KMS-11 (cell line): ENCODE results near the gene MYADML2.

Experiments used
- H2AFZ ChIP-seq: fragments of 200-600 bp; sonication (generic); 2 replicates; pipeline ENCODE4 v1.6.1; 2016; ENCODE audit warnings: antibody characterized with exemption, mixed run types, low read depth
- H3K27ac ChIP-seq: fragments of 200-600 bp; sonication (generic); 2 replicates; pipeline ENCODE4 v1.6.1; 2016; ENCODE audit warnings: mild to moderate bottlenecking, mixed run types
- H3K27me3 ChIP-seq: fragments of 200-600 bp; sonication (generic); 2 replicates; pipeline ENCODE4 v1.6.1; 2017; ENCODE audit warnings: mild to moderate bottlenecking, low read depth, mixed run types, moderate library complexity; ENCODE audit not compliant: insufficient read depth
- H3K36me3 ChIP-seq: fragments of 200-600 bp; sonication (generic); 2 replicates; pipeline ENCODE4 v1.6.1; 2017; ENCODE audit warnings: mild to moderate bottlenecking, mixed run types; ENCODE audit not compliant: insufficient read depth
- H3K4me1 ChIP-seq: fragments of 200-600 bp; sonication (generic); 2 replicates; pipeline ENCODE4 v1.6.1; 2016; ENCODE audit warnings: mild to moderate bottlenecking, low read depth, mixed run types; ENCODE audit not compliant: poor library complexity, severe bottlenecking
- H3K4me2 ChIP-seq: fragments of 200-600 bp; sonication (generic); 2 replicates; pipeline ENCODE4 v1.7.0; 2016; ENCODE audit warnings: mild to moderate bottlenecking, mixed run types
- H3K4me3 ChIP-seq: fragments of 200-600 bp; sonication (generic); IDR thresholded peaks from 2 replicates; pipeline ENCODE4 v1.6.1; 2017; ENCODE audit warnings: low read depth, low read length, mixed read lengths; ENCODE audit not compliant: insufficient read depth
- H3K79me2 ChIP-seq: fragments of 200-600 bp; sonication (generic); 2 replicates; pipeline ENCODE4 v1.6.1; 2016; ENCODE audit warnings: low read depth, mixed run types; ENCODE audit not compliant: insufficient read depth
- H3K9ac ChIP-seq: fragments of 200-600 bp; sonication (generic); 2 replicates; pipeline ENCODE4 v1.6.1; 2016; ENCODE audit warnings: mild to moderate bottlenecking, mixed run types
- H4K20me1 ChIP-seq: fragments of 200-600 bp; sonication (generic); 2 replicates; pipeline ENCODE4 v1.6.1; 2016; ENCODE audit warnings: mild to moderate bottlenecking, mixed run types; ENCODE audit not compliant: insufficient read depth
- CTCF ChIP-seq: fragments of 200-600 bp; sonication (generic); conservative IDR thresholded peaks from 2 replicates; pipeline ENCODE4 v1.6.1; 2017; ENCODE audit warnings: low read depth, mild to moderate bottlenecking, antibody characterized with exemption, low read length, moderate library complexity, mixed read lengths

The MYADML2 gene

DNA sequence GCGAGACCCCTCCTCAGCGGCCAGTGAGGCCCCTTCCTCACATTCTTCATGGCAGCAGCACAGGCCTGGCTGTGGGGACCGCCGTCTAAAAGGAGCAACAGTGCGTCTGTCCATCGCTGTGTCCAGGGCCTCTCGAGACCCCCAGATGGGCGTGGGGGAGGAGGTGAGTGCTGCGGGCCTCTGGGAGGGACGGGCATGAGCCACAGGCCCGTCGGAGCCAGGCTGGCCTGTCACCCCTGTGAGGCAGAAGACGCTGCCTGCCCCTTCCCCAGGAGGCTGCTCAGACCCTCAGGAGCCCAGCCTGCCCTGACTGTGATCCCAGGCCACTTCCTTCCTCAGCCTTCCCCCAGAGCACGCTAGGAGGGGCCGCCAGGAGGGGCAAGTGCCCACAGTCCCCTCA is 7.8 kb downstream of the MYADML2 start:
- H3K4me3 ChIP-seq = no peak overlapping the region
- no peak overlapping the region for H3K4me2 ChIP-seq
- H2AFZ ChIP-seq = no peak overlapping the region
- peaks cover 18% of the 10 kb centered on the region for H3K4me1 ChIP-seq
- H3K79me2 ChIP-seq = peaks cover 14% of the 10 kb centered on the region; the same call in 1 of the 2 replicates
- no peaks in the 10 kb centered on the region for H4K20me1 ChIP-seq
- H3K36me3 ChIP-seq = no peaks in the 10 kb centered on the region
- peaks cover 7% of the 10 kb centered on the region; the same call in 1 of the 2 replicates for H3K27me3 ChIP-seq
- H3K27ac ChIP-seq = no peak overlapping the region
- no peak overlapping the region for H3K9ac ChIP-seq
- no peak for TF ChIP-seq CTCF

- H4K20me1 ChIP-seq = no peaks in the 10 kb centered on the region
- H3K36me3 ChIP-seq = no peaks in the 10 kb centered on the region
- H3K9ac ChIP-seq = peak overlapping the region; percentile 95; the same call in 1 of the 2 replicates
- TF ChIP-seq CTCF = no peak
- H3K27ac ChIP-seq = no peak overlapping the region
- peak overlapping the region; percentile 99 for H3K4me2 ChIP-seq
- H3K4me1 ChIP-seq = peaks cover 17% of the 10 kb centered on the region
- no peak overlapping the region for H3K4me3 ChIP-seq
- H3K27me3 ChIP-seq = no peaks in the 10 kb centered on the region
- H2AFZ ChIP-seq = no peak overlapping the region
- H3K79me2 ChIP-seq = peaks cover 14% of the 10 kb centered on the region; the same call in 1 of the 2 replicates
These were observed 11.3 kb downstream of the MYADML2 start for GRCh38 chr17:81935709-81936084.

- Histone ChIP-seq H3K79me2 (peaks cover 14% of the 10 kb centered on the region; the same call in 1 of the 2 replicates), H3K4me2 (peak overlapping the region; percentile 99; the same call in 1 of the 2 replicates), H3K27me3 (no peaks in the 10 kb centered on the region), H4K20me1 (no peaks in the 10 kb centered on the region), H3K4me3 (no peak overlapping the region), H3K9ac (no peak overlapping the region), H3K36me3 (no peaks in the 10 kb centered on the region), H3K27ac (no peak overlapping the region), H2AFZ (no peak overlapping the region), H3K4me1 (peaks cover 21% of the 10 kb centered on the region)
- no peak for TF ChIP-seq CTCF
These were observed 12.0 kb downstream of the MYADML2 start for GRCh38 chr17:81934850-81935708.

DNA sequence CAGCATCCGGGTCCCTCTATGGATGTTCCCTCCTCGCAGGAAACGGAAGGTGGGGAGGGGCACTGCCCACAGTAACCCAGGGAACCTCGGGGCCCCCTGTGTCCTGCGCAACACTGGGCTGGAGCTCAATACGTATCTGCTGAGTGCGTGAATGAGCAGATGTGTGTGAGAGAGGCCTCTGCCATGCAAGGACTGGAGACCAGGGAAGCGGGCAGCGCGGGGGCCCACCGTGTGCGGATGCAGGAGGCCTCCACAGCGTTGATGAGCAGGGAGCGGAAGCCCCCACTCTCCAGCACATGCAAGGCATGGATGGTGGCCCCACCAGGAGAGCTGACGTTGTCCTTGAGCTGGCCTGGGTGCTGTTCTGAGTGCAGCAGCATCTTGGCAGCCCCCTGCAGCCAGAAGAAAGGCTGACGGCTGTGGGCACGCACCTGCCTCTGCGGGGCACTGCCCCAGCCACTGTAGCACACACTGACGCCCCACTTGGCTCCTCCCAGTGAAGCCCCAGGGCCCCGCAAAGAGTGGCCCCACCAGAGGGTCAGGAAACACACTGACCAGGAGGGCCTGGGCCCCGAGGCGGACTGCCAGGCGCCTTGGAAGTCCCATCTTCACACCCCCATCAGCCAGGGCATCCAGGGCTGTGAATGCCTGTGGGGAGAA is 12.8 kb downstream of the MYADML2 start:
- Histone ChIP-seq H3K9ac (no peak overlapping the region), H3K4me2 (no peak overlapping the region), H3K27me3 (no peaks in the 10 kb centered on the region), H4K20me1 (no peaks in the 10 kb centered on the region), H3K4me3 (no peak overlapping the region), H3K79me2 (peaks cover 14% of the 10 kb centered on the region; the same call in 1 of the 2 replicates), H2AFZ (no peak overlapping the region), H3K4me1 (peaks cover 21% of the 10 kb centered on the region), H3K27ac (no peak overlapping the region), H3K36me3 (no peaks in the 10 kb centered on the region)
- no peak for TF ChIP-seq CTCF
